GM18498 (cell line): ENCODE measurements around the gene CCN6.

ENCODE experiments used
- ATAC-seq: cut with Tn5 transposase; IDR thresholded peaks from one replicate; pipeline ENCODE4 v1.9.1; 2021; ENCODE audit warnings: mild to moderate bottlenecking, moderate library complexity; ENCODE audit not compliant: unreplicated experiment

Gene CCN6

DNA sequence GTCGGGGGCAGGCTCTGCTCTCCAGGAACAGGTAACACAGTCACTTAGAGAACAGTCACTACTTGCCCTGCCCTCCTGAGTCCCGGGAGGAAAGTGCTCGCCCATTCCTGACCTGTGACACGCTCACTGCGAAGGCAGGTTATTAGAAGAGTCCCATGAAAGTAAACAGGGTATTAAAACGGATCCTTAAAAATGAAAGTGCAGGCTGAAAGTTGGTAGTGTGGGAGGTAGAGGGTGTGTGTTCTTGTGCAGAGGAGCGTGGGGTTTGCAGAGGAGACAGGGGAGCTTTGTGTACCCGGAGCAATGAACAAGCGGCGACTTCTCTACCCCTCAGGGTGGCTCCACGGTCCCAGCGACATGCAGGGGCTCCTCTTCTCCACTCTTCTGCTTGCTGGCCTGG lies at the start of gene CCN6:
Gene CCN6, plus strand, starts transcription at position 104 of the 400 bp plus-strand sequence. Its CDS starts 254 bp downstream, at position 358.
- no peak for ATAC-seq

DNA sequence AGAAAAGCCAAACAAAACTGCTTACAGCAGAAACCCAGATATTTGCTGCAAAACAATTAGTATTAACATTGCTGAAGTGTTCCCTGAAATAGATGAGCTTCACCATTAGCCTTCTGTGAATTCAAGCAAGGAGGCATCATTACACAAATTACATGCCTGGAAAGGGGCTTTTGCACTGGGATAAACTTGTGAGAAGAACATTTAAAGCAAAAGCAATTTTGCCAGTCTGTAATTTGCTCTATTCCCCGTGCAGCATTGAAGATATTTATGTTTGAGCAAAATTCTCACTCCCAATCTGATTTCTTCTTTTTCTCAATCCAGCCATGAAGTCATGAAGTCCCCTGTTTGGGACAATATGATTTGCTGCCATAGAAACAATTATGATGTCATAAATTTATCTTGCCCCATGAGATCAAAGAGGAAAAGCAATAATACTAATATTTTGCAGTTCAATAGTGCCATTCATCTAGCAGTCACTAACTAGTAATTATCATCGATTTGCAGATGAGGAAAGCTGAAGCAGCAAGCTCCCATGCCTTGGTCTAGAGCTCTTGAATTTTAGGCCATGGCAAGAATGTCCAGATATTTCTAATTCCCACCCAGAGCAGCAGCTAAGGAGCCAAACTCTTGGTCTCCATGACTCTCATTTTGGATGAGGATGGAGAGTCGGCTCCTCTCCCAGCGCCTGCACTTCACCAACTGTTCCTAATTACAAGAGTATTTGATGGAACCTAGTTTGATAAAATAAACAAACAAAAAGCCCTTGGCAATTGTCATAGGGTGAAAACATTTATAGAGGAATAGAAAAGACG lies 49.5 kb upstream of the CCN6 start:
- no peak for ATAC-seq

DNA sequence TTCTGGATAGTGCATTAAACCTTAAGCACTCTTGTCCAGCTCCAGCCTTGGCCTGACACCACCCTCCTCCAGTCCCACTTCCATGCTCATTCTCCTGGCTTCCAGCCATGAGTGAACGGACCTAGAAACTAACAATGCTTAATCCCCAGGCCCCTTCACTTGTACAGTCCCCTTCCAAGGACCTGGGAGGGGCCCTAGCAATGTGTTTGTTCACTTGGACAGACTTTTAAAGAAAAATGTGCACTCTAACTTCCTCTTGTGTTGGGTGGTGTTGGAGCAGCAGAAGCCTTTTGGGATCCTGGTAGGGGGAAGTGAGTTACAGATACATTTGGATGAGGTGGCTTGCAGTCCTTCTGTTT lies 48.9 kb upstream of the CCN6 start:
- no peak for ATAC-seq

DNA sequence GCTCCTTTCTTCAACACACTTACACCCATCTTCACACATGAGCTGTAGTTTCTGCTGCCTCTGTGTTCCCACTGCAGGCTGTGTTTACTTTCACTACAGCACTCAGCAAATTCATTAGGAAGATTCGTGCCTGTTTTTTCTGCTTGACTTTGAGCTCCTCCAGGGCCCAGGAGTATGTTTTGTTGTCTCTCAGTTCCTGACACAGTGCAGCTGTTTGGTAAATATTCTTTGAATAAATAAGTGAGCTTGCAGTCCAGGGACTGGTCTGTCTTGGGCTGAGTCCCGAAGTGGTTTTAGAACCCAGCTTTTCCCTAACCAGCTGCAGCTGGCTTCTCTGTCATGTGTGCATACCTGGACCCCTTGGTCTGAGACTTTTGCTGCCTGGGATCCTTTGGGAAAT lies 46.6 kb upstream of the CCN6 start:
- ATAC-seq = no peak

DNA sequence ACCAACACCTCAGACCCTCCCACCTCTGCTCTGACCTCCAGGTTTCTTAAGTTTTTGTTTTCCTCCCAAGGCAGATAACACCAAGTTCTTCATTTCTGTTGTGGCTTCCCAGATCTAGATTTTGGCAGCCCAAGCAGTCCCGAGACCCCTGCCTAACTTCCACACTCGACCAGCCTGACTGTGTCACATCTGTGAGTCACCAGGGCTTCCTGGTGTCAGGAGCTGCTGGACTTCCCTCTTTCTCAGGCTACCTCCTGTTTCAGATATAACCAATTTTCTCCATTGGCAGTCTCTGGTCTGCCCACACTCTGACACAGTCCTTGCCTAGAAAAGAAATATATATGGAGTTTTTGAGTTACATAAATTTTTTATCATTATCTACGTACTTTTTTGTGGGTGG lies 46.1 kb upstream of the CCN6 start:
- no peak for ATAC-seq

DNA sequence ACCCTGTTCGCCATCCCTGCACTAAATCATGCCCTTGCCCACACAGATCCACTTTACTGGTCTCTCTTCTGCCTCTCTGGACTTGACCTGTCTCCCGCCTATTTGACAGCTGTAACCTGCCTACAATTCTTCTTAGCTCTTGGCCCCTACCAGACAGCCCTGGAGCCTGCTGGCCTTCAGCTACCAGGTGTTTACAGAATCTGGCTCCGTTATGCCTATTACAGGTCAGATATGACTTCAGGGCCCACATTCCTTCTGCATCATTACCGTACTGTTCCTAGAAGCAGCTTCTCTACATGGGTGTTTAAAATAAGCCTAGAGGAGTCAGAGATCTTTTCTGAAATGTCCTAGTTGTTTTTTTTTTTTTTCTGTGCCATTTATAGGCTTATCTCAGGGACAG lies 45.4 kb upstream of the CCN6 start:
- no peak for ATAC-seq

DNA sequence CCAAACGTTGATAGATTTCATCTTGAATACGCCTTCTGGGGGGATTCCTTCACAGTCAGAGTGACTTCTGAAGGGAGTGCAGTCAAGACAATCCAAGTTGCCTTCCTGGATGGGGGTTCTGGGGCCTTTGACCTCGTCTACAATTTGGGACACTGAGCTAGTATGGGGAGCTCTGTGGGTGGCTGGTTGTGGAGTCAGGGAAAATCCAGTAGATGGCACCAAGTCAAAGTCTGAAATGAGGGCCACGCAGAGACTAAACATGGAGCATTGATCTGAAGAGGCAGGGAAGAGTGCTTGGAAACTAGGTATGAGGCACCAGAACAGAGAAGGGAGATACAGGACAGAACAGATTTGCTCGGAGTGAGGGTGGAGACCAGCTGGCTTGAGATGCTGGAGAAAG lies 43.6 kb upstream of the CCN6 start:
- no peak for ATAC-seq

DNA sequence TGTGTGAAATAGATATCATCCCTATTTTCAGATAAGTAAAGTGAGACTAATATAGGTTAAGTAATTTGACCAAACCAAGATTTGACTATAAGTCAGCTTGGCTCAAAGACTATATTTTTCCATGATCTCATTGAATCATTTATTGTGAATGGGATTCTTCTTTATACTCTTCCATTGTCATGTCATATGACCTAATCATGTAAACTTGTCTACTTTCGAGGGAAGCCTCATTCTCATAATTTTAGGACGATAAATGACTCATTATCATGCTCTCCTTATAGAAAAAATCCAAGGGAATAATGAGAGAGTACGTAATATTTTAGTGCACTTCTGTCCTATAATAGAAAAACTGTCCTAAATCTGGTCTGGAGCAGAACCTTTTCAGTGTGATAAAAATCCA lies 40.9 kb upstream of the CCN6 start:
- ATAC-seq = no peak

DNA sequence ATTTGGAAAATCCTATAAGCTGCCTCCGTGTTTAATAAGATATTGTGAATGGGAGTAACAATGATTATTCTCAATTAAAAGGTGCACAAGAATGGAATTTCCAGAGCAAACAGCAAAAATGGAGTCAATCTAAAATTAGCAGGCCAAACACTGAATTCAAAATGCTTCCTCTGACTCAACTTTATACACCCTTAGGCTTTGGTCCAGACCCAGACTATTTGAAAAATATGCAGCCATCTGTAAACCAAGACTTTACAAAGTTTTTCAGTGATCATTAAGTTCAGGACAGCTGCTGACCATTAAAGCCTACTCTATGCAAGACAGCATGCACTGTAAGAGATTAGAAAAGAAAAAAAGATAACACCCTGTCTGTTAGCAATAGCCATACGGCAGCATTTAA lies 39.4 kb upstream of the CCN6 start:
- no peak for ATAC-seq

DNA sequence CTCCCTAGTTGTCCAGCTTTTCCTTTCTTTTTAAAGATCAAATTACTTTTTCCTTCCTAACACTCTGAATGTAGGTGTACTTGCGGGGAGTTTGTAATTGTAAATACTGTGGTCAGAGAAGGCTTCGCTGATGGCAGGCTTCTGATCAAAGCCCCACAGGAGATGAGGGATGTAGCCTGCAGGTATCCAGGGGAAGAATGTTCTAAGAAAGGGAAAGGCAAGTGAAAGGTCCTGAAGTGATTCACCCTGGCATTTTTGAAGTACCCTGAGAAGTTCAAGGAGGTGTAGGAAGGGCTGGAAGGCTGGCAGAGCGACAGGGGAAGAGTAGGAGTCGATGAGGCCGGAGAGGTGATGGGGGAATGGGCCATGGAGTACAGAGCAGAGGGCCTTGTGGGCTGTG lies 38.2 kb upstream of the CCN6 start:
- ATAC-seq = no peak

DNA sequence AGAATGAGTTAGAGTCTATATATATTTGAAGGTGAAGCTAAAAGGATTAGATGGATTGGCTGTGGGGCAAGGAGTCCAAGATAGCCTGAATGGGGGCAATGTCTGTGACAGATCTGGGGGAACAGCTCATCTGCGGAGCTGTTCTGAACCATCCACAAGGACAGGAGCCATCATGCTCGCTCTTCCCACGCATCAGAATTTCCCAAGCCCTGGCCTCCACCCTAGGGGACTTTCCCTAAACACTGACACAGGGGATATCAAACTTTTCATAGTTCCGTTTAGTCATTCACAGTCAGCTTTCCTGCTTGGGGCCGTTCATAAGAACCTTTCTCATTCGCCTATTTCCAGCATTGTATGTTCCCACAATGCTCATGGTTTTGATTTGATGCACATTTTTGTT lies 37.6 kb upstream of the CCN6 start:
- ATAC-seq = no peak

DNA sequence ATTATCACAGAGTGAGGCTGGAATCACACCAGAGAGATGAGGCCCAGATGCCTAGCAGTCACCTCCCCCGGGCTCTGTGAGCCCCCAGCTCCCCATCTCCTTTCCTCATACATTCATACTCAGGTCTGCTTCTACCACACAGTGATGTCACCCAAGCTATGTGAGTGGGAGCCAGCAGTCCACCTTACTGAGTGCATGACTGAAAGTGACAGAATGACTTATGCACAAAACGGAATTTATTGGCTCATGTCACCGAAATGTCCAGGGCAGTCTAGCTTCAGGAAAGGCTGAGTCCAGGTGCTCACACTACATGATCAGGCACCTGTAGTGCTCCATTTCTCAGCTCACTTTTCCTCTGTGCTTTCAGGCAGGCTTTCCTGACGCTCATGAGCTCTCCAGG lies 36.7 kb upstream of the CCN6 start:
- ATAC-seq = no peak

DNA sequence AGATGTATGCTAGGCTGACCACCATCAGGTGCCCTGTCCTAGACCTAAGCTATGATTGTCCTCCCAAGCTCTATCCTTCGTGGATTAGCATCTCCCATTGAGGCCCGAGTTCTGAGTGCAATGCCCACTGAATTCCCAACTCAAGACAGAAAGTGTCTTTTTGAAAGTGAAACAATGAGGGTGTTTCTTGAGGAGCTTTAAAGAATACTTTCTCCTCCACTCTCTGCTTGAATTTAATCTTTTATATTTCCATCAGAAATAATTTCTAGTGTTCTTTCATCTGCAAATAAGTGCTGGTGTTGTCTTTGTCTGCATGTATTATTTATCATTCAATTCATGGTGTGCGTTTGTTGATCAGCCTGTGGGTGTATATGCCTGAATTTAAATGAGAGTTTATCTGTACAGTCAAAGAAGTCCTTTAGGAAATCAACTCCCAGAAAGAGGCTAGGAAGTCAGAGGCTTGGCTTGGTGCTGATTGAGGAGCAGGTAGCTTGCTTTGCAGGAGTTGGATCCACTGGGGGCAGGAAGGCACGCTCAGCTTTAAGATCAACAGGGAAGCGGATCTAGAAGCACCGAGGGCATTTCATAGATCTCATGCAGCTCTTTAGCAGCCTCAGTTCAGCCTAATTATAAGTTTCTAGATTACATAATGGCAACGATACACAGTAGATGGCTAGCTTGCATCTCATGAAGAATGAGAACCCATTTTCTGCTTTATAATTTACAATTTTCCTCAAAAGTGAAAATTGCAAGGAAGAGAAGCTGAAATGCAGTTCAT lies 36.0 kb upstream of the CCN6 start:
- ATAC-seq = no peak

DNA sequence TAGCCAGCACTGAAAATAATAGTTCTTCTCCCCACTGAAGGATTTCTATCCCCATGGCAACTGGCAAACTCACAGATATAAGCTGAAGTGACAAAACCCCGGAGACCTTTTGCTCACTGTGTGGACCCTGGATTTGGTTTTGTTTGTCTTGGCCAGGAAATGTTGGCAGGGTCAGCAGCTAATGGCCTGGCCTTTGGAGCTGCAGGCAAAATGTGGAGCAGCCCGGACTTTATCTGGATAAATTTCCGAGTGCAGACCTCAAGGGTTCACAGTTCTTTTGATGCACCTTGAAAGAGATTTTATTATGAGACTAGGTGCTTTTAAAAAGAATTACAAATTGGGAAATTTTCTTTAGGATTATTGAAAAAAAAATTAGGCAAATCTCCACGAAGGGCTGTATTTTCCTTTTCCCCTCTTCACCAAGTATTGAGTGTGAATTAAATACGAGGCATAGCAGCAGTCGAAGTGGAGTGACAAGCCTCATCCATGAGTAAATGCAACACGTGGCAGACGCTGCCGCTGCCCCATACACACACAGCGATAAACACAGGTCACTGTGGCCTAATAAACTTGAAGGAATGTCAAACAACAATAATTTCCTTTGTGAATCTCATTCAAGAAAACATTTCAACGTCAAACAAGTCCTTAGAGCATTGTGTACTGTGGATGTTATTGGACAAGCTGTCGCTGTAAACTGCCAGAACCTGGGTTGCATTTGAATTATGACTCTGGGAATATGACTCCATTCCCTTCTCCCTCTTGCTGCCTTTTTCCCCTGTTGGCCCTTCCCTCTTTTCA lies 35.1 kb upstream of the CCN6 start:
- ATAC-seq = no peak

DNA sequence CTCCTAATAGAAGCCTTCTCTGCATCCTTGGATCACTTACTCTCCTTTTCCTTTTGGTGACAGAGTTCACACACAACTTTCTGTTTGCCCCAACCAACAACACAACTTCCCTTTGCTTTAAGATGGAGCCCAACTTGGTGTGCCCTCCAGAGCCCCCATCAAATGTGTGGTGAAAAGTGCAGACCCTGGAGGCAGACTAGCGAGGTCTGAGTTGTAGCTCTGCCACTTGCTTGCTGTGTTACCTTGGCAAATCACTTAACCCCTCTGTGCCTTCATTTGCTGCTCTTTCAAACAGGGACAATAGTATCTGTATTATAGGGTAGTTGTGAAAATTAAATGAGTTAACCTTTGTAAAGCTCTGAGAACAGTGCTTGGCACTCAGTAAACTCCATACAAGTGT lies 34.3 kb upstream of the CCN6 start:
- ATAC-seq = no peak

DNA sequence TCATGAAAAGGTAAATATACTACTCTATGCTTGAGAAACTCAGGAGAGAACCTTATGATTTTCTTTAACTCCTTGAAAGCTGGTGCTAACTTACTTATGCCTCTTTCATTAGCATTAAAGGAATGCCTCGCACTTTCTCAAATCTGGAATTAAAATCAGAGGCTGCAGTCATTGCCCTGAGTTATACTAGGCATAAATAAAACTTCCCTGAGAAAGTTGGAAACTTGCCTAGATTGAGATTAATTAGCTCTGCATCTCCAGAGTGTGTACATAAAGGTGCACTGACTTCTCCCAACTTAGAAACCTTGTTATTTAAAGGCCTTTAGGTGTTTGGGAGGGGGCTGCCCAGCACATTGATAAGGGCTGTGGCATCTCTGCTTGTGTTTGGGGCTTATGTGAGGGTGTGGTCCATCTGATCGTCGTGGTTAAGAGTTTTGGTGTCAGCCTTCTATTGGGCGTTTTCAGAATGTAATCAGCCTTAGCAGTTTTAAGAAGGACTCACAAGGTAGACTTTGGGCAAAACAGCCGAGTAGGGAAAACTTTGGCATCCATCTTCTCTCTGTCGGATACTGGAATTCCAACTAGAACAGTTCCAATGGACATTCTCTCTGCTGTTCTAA lies 32.1 kb upstream of the CCN6 start:
- no peak for ATAC-seq

DNA sequence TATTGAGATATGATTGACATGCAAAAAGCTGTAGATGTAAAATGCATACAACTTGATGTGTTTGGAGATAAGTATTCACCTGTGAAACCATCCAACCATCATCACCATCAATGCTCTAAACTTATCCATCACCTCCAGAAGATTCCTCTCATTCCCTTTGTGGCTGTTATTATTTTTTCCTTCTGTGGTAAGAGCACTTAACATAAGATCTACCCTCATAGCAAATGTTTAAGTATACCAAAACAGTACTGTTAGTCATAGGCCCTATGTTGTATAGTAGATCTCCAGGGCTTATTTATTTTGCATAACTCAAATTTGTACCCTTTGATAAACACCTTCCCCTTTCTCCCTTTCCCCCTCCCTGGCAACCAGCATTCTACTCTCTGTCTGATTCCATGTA lies 31.2 kb upstream of the CCN6 start:
- no peak for ATAC-seq

DNA sequence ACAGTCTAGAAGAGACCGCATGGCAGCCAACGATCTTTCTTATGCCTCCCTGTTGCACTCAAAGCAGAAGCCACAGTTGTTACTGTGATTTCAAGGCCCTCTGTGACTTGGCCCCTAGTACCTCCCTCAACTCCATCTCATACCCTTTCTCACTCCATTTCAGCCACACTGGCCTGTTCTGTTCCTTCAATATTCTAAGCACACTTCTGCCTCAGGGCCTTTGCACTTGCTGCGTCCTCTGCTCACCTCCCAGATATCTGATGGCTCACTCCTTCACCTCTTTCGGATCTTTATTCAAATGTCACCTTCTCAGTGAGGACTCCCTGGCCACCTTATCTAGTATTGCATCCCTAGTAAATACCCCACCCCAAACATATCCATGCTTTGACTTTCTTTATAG lies 29.4 kb upstream of the CCN6 start:
- ATAC-seq = no peak

DNA sequence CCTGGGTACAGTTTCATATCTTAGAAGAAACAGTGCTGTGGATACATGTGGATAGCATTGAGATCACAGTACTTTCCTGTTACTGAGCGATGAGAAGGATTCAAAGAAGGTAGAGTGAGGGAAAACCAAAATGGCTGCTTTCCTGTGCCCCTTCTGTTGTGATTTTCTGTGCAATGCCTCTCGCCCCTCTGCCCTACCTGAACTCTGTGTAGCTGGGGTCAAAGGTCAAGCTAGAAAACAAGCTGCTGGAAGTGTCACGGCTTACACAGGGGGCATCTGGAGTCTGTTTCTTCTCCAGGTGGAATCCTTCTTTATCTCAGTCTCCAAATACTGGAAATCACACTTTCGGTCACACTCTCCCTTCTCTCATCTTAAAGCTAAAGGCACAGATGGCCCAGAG lies 27.0 kb upstream of the CCN6 start:
- ATAC-seq = no peak

DNA sequence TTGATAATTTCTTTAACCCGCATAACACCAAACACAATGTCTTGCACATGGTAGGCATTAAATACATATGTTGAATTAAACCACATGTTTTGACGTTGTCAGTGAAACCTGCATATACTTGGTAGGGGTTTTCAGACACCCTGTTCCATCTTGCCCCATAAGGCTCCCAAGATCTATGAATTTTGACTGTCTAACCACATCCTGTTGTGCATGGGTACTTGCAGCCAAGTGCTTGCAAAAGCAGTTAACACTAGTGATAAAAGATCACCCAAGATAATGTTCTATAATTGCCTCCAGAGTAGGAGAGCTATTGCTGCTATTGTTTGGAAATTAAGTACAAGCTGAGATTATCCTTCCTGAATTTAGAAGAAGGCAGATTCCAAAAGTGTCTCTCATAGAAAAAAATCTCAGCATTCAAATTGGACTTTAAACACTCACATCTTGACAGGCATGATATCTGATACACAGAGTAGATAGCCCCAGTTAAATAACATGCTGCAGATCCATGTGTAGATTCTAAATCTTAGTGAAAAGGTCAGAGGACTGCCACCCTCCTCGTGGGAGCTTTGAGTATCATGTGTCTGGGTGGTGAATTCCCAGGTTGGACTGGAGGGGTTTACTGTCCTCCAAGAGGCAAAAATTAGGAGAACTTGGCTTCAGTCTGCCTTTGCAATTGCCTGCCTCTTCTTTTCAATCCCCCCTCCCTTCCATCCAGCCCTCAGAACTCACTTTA lies 25.8 kb upstream of the CCN6 start:
- peak; percentile 72 for ATAC-seq
